ENCODE measurements around the gene CES4A. TPM values are rescaled to one million over a fixed set of nuclear protein-coding genes. Genes with fewer than 3 reads are reported as not detected.

CES4A gene
- total RNA-seq, 4 donors from 2014 or later = 10.9 to 15.7 (median 12.8) TPM

DNA sequence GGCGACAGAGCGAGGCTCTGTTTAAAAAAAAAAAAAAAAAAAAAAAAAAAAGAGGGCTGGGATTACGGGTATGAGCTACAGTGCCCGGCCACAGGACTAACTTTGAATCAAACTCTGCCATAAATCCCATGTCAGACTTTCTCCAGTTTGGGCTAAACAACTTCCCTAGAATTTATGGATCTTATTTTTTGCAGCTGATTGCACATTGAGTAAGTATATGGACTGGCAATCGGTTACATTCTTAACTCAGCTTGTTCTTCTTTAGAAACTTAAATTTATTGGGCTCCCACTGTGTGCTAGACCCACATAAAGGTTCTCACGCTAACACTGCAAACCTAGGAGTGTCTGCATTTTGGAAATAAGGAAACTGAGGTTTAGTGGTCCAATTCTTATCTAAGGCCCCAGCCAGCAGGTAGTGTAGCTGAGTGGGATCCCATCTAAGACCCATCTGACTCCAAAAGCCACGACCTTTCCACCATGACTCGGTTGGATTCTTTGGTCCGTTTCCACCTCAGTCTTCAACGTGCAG is 39.8 kb downstream of the CES4A start:
- H3K4me1 ChIP-seq = peaks cover 12 to 31% of the 10 kb centered on the region in 2 donors
- intact Hi-C loops (cut with DNase I) = loop anchor here (5.0 kb wide), 1 partner anchor 124 kb away; the partner anchor contains the start of gene B3GNT9
- no peaks in the 10 kb centered on the region for H3K9me3 ChIP-seq
- WGBS, 2 donors = 41 to 47% methylated on average over 10 of the region's 10 CpGs
- H3K27ac ChIP-seq = peak overlapping the region; percentile 97 to 99 (median 98)
- no peaks in the 10 kb centered on the region for H3K36me3 ChIP-seq
- H3K4me3 ChIP-seq (replicated peaks in 1 of 3) = peak overlapping the region in 2 of 3 donors; percentile 74 to 80
- no peak for DNase-seq
- H3K27me3 ChIP-seq = no peaks in the 10 kb centered on the region
- TF ChIP-seq, protein P1, sequence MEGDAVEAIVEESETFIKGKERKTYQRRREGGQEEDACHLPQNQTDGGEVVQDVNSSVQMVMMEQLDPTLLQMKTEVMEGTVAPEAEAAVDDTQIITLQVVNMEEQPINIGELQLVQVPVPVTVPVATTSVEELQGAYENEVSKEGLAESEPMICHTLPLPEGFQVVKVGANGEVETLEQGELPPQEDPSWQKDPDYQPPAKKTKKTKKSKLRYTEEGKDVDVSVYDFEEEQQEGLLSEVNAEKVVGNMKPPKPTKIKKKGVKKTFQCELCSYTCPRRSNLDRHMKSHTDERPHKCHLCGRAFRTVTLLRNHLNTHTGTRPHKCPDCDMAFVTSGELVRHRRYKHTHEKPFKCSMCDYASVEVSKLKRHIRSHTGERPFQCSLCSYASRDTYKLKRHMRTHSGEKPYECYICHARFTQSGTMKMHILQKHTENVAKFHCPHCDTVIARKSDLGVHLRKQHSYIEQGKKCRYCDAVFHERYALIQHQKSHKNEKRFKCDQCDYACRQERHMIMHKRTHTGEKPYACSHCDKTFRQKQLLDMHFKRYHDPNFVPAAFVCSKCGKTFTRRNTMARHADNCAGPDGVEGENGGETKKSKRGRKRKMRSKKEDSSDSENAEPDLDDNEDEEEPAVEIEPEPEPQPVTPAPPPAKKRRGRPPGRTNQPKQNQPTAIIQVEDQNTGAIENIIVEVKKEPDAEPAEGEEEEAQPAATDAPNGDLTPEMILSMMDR (IDR thresholded peaks at IDR 0.05) = peak in 1 of 6 experiments; percentile 22
- TF ChIP-seq POLR2A (IDR thresholded peaks at IDR 0.05) = no peak

GRCh38 chr16:67028696-67029253 is 40.4 kb downstream of the CES4A start, which contains the start of gene CBFB:
TSS of gene CBFB (plus strand) at chr16:67029149. CDS start at chr16:67029408, 259 bp downstream.
- peak; percentile 90 to 93 for DNase-seq
- H3K9me3 ChIP-seq = no peaks in the 10 kb centered on the region
- TF ChIP-seq, protein P1 (IDR thresholded peaks at IDR 0.05) = peak in 1 of 6 experiments; percentile 13
- TF ChIP-seq POLR2A (IDR thresholded peaks at IDR 0.05) = peak in 1 of 2 donors; percentile 82
- WGBS, 2 donors = 0% methylated on average over 3 to 7 of the region's 69 CpGs
- peak within 1 kb of the TSS; percentile 97 to 99 (median 98) for H3K27ac ChIP-seq
- no peaks in the 10 kb centered on the region for H3K36me3 ChIP-seq
- H3K4me1 ChIP-seq = peaks cover 12 to 31% of the 10 kb centered on the region in 2 donors
- H3K4me3 ChIP-seq (replicated peaks in 1 of 3) = peak within 1 kb of the TSS; percentile 74 to 80 (median 76)
- H3K27me3 ChIP-seq = no peaks in the 10 kb centered on the region
- intact Hi-C loops (cut with DNase I) = loop anchor here (5.0 kb wide), 1 partner anchor 124 kb away; the partner anchor contains the start of gene B3GNT9

- intact Hi-C loops (cut with DNase I) = loop anchor here (5.0 to 10.0 kb wide), 2 partner anchors 85 to 123 kb away; partner anchors contain the start of gene B3GNT9
- peak overlapping the region; percentile 92 to 98 (median 95) for H3K27ac ChIP-seq
- no peaks in the 10 kb centered on the region for H3K9me3 ChIP-seq
- H3K4me1 ChIP-seq = peaks cover 12 to 31% of the 10 kb centered on the region in 2 donors
- 1 to 7% methylated on average over 3 to 36 of the region's 123 CpGs for WGBS, 2 donors
- H3K4me3 ChIP-seq (replicated peaks in 1 of 3) = peak overlapping the region; percentile 66 to 80 (median 76)
- TF ChIP-seq, protein P1 (IDR thresholded peaks at IDR 0.05) = no peak
- peak in 1 of 2 donors; percentile 50 for TF ChIP-seq POLR2A (IDR thresholded peaks at IDR 0.05)
- H3K36me3 ChIP-seq = no peaks in the 10 kb centered on the region
- peak; percentile 68 to 70 for DNase-seq
- H3K27me3 ChIP-seq = no peaks in the 10 kb centered on the region
These were observed 41.1 kb downstream of the CES4A start for GRCh38 chr16:67029254-67030096.

DNA sequence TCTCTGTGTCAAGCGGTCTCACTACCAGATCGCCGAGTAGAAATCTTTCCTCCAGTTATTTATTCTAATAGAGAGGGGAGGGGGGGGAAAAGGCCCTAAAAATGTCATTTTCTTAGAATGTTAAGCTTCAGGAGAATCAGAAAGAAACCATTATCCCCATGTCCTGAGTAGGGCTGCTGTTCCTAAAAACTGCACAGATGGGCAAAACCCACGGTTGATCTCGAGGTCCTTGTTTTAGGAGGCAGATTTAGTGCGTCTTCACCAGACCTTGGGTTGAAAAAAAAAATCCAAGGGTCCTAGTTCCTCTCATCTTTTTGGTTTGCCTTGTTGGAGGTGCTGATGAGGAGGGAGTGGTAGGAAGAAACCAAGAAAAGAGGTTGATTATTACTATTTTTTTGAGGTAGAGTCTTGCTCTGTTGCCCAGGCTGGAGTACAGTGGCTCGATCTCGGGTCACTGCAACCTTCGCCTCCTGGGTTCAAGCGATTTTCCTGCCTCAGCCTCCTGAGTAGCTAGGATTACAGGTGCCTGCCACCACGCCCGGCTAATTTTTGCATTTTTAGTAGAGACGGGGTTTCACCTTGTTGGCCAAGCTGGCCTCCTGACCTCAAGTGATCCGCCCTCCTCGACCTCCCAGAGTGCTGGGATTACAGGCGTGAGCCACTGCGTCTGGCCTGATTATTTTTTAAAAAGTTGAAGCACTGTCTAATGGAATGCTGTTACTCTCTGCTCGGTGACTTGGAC is 42.0 kb downstream of the CES4A start:
- WGBS, 2 donors = 51 to 55% methylated on average over 18 of the region's 18 CpGs
- peak overlapping the region in 2 of 3 donors; percentile 76 to 80 for H3K4me3 ChIP-seq (replicated peaks in 1 of 3)
- H3K9me3 ChIP-seq = no peaks in the 10 kb centered on the region
- TF ChIP-seq POLR2A (IDR thresholded peaks at IDR 0.05) = no peak
- TF ChIP-seq, protein P1 (IDR thresholded peaks at IDR 0.05) = no peak
- peaks cover 12 to 31% of the 10 kb centered on the region in 2 donors for H3K4me1 ChIP-seq
- H3K27ac ChIP-seq = peak overlapping the region in 2 of 3 donors; percentile 95 to 98
- H3K36me3 ChIP-seq = no peaks in the 10 kb centered on the region
- intact Hi-C loops (cut with DNase I) = loop anchor here (10.0 kb wide), 1 partner anchor 84 kb away; no protein-coding TSS in a partner anchor
- DNase-seq = no peak
- no peaks in the 10 kb centered on the region for H3K27me3 ChIP-seq

Measured in thyroid gland (tissue), 4 donors.